ENCODE data around the gene MAN1C1. TPM values are rescaled to one million over a fixed set of nuclear protein-coding genes. Genes with fewer than 3 reads are reported as not detected.
"Not testable (repeated sequence)": the region's sequence is repeated elsewhere in the genome, so short reads cannot be mapped to it uniquely, and the experiment has no call there.

MAN1C1 gene
- total RNA-seq, 1 donor from 2014 or later = 0.20 TPM

- CTCF ChIA-PET = no interaction called here
- Mint-ChIP-seq H3K4me1 (peaks cover 13% of the 10 kb centered on the region), H3K9me3 (no peaks in the 10 kb centered on the region)
Measured at GRCh38 chr1:25661043-25661815, 44.6 kb downstream of the MAN1C1 start.

GRCh38 chr1:25662061-25662460 is 45.5 kb downstream of the MAN1C1 start:
- Mint-ChIP-seq H3K27ac (no peak overlapping the region), H3K9me3 (no peaks in the 10 kb centered on the region), H3K27me3 (peaks cover 11% of the 10 kb centered on the region), H3K4me1 (peaks cover 13% of the 10 kb centered on the region), H3K36me3 (ENCODE audit: low read depth) (no peaks in the 10 kb centered on the region), H3K4me3 (no peak overlapping the region)
- intact Hi-C loops (cut with micrococcal nuclease) = no loop called here
- no peak for DNase-seq
- no peak for TF ChIP-seq CTCF (IDR thresholded peaks at IDR 0.05)
- ChIA-PET POLR2A (no interaction called here), CTCF (no interaction called here)
- ATAC-seq (ENCODE audit: low read depth) = no peak

More at GRCh38 chr1:25661043-25661815, 44.6 kb downstream of the MAN1C1 start:
- H3K27me3 Mint-ChIP-seq = peaks cover 11% of the 10 kb centered on the region
- H3K36me3 Mint-ChIP-seq (ENCODE audit: low read depth) = no peaks in the 10 kb centered on the region
- no peak for TF ChIP-seq CTCF (IDR thresholded peaks at IDR 0.05)
- intact Hi-C loops (cut with micrococcal nuclease) = no loop called here
- POLR2A ChIA-PET = no interaction called here
- H3K4me3 Mint-ChIP-seq = no peak overlapping the region
- no peak overlapping the region for H3K27ac Mint-ChIP-seq
- DNase-seq (no peak), ATAC-seq (ENCODE audit: low read depth) (no peak)

GRCh38 chr1:25662959-25663358 is 46.4 kb downstream of the MAN1C1 start:
- intact Hi-C loops (cut with micrococcal nuclease); ATAC-seq (ENCODE audit: low read depth); H3K4me1 Mint-ChIP-seq; H3K4me3 Mint-ChIP-seq; H3K36me3 Mint-ChIP-seq (ENCODE audit: low read depth); H3K9me3 Mint-ChIP-seq; DNase-seq; POLR2A ChIA-PET; H3K27ac Mint-ChIP-seq; CTCF ChIA-PET: not testable (repeated sequence)
- H3K27me3 Mint-ChIP-seq = peaks cover 11% of the 10 kb centered on the region

- POLR2A ChIA-PET = no interaction called here
- no peaks in the 10 kb centered on the region for H3K9me3 Mint-ChIP-seq
- TF ChIP-seq CTCF (IDR thresholded peaks at IDR 0.05) = no peak
- no peak for DNase-seq
- H3K27ac Mint-ChIP-seq = no peak overlapping the region
- CTCF ChIA-PET = no interaction called here
- no peak overlapping the region for H3K4me3 Mint-ChIP-seq
- peaks cover 11% of the 10 kb centered on the region for H3K27me3 Mint-ChIP-seq
- H3K4me1 Mint-ChIP-seq = no peaks in the 10 kb centered on the region
- ATAC-seq (ENCODE audit: low read depth) = no peak
- H3K36me3 Mint-ChIP-seq (ENCODE audit: low read depth) = no peaks in the 10 kb centered on the region
- intact Hi-C loops (cut with micrococcal nuclease) = no loop called here
Measured at GRCh38 chr1:25664357-25665199, 48.0 kb downstream of the MAN1C1 start.

- no peak for TF ChIP-seq CTCF (IDR thresholded peaks at IDR 0.05)
- Mint-ChIP-seq H3K4me1 (no peaks in the 10 kb centered on the region), H3K27ac (no peak overlapping the region), H3K27me3 (peaks cover 13% of the 10 kb centered on the region), H3K9me3 (no peaks in the 10 kb centered on the region), H3K4me3 (no peak overlapping the region), H3K36me3 (ENCODE audit: low read depth) (no peaks in the 10 kb centered on the region)
- DNase-seq = no peak
- intact Hi-C loops (cut with micrococcal nuclease) = no loop called here
- ChIA-PET CTCF (no interaction called here), POLR2A (no interaction called here)
- no peak for ATAC-seq (ENCODE audit: low read depth)
Measured at GRCh38 chr1:25666460-25666859, 49.9 kb downstream of the MAN1C1 start.
